Measurements from ENCODE around the gene GPI.

- TF ChIP-seq GABPA (IDR thresholded peaks at IDR 0.05; ENCODE audit: low read depth) (no peak), REST (IDR thresholded peaks at IDR 0.05; ENCODE audit: insufficient replicate concordance, low read depth) (no peak), CTCF (IDR thresholded peaks at IDR 0.05; ENCODE audit: insufficient read depth, low read length) (no peak), POLR2AphosphoS5 (IDR thresholded peaks at IDR 0.05; ENCODE audit: low read depth) (no peak)
Measured at GRCh38 chr19:34402074-34402600, 37.1 kb downstream of the GPI start.
